Nephron (organoid): ENCODE data around the gene SMIM35.

Experiments used
- H3K27ac Mint-ChIP-seq, 3 experiments: 2 replicates each; pipeline ENCODE4 v1.8.0; 2020; ENCODE audit warnings: mixed read lengths in 3 of 3, mild to moderate bottlenecking in 2 of 3, moderate library complexity in 1 of 3
- H3K27me3 Mint-ChIP-seq: 2 replicates; pipeline ENCODE4 v1.8.0; 2021; ENCODE audit warnings: low read depth, mild to moderate bottlenecking, moderate library complexity, mixed read lengths
- H3K36me3 Mint-ChIP-seq: 2 replicates; pipeline ENCODE4 v1.8.0; 2020; ENCODE audit warnings: low read depth, mixed read lengths
- H3K4me1 Mint-ChIP-seq: 2 replicates; pipeline ENCODE4 v1.8.0; 2020; ENCODE audit warnings: mixed read lengths
- H3K4me3 Mint-ChIP-seq, 3 experiments: 2 replicates each; pipeline ENCODE4 v1.8.0; 2020; ENCODE audit warnings: mild to moderate bottlenecking in 3 of 3, mixed read lengths in 3 of 3, moderate library complexity in 2 of 3
- H3K9me3 Mint-ChIP-seq: 2 replicates; pipeline ENCODE4 v1.8.0; 2020; ENCODE audit warnings: mixed read lengths
- TF ChIP-seq, protein P1 (sequence below), 3 experiments: fragments of 200-600 bp; sonication (generic); IDR thresholded peaks; one replicate each; pipeline ENCODE4 v1.5.0; 2021; ENCODE audit warnings: antibody characterized with exemption in 3 of 3; ENCODE audit not compliant: unreplicated experiment in 3 of 3

The SMIM35 gene

DNA sequence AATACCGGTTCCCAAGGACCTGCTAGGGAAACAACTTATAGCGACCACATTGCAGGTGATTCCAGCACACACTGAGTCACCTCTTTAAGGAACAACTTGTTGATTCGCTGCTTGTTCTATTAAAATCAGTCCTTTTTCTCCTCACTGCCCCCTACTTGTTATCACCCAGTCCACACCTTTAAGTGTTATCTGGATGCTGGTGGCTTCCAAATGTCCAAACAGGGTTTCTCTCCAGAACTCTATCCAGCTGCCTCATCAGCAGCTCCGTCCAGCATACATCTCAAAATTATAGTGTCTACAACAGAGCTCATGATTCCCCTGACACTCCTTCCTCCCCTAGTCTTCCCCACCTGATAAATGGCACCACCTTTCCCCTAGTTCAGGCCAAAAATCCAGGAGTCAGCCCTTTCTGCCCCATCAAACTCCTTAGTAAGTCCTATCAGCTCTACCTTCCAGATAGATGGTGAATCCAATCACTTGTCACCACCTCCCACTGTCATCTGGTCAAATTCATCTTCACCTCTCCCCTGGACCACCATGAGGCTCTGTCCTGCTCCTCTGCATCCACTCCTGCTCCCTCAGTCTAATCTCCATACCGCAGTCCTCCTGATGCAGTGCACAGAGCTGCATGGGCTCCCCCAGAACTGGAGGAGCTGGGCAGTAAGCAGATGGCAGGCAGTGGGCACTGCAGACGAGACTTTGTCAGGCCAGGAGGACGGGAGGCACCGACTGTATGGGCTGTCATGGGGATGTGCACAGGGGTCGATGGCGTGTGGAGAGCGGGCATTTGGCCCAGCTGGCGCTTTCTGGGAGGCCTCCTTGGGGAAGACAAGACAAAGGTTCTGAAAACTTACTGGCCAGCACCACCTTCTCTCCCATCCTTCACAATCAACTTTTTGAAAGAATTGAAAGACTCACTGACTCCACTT lies 81.3 kb downstream of the SMIM35 start:
- TF ChIP-seq, protein P1, sequence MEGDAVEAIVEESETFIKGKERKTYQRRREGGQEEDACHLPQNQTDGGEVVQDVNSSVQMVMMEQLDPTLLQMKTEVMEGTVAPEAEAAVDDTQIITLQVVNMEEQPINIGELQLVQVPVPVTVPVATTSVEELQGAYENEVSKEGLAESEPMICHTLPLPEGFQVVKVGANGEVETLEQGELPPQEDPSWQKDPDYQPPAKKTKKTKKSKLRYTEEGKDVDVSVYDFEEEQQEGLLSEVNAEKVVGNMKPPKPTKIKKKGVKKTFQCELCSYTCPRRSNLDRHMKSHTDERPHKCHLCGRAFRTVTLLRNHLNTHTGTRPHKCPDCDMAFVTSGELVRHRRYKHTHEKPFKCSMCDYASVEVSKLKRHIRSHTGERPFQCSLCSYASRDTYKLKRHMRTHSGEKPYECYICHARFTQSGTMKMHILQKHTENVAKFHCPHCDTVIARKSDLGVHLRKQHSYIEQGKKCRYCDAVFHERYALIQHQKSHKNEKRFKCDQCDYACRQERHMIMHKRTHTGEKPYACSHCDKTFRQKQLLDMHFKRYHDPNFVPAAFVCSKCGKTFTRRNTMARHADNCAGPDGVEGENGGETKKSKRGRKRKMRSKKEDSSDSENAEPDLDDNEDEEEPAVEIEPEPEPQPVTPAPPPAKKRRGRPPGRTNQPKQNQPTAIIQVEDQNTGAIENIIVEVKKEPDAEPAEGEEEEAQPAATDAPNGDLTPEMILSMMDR (IDR thresholded peaks at IDR 0.05; ENCODE audit: unreplicated experiment in 3 of 3) = no peak
- Mint-ChIP-seq H3K9me3 (no peaks in the 10 kb centered on the region), H3K27ac (peak overlapping the region in 2 of 3 experiments; percentile 4 to 30), H3K36me3 (no peaks in the 10 kb centered on the region), H3K4me3 (no peak overlapping the region), H3K4me1 (peaks cover 24% of the 10 kb centered on the region), H3K27me3 (peaks cover 17% of the 10 kb centered on the region)

DNA sequence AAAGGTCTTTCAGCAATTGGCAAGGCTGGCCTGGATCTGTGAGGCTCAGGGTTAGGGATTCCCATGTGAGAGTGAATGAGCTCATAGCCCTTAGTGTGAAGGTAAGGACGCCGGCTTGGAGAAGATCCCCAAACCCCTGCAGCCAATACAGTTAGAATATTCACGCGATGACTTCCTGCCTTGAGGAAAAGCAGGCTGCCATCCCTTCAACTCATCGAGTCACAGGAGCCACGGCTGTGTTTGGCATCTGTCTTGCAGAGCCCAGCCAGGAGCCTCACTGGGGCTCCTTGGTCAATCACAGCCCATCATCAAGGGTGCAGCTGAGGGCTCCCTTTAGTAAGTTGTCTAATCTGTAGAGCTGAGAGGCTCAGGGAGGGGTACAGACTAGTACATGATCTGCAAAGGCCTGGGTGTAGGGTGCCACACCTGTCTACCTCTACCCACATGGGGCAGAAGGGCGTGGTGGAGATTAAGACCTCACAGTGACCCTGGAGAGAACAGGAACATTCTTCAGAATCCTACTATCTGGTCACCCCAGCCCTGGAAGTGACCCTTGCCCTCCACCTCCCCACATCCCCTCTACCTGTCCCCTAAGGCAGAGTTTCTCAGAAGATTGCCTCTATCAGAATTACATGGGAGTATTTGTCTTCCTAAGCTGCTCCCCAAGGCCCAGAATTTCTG lies 82.1 kb downstream of the SMIM35 start:
- Mint-ChIP-seq H3K9me3 (no peaks in the 10 kb centered on the region), H3K4me3 (no peak overlapping the region), H3K4me1 (peaks cover 24% of the 10 kb centered on the region), H3K27ac (peak overlapping the region in 2 of 3 experiments; percentile 4 to 30), H3K36me3 (no peaks in the 10 kb centered on the region), H3K27me3 (peaks cover 17% of the 10 kb centered on the region)
- TF ChIP-seq, protein P1 (IDR thresholded peaks at IDR 0.05; ENCODE audit: unreplicated experiment in 3 of 3) = no peak

DNA sequence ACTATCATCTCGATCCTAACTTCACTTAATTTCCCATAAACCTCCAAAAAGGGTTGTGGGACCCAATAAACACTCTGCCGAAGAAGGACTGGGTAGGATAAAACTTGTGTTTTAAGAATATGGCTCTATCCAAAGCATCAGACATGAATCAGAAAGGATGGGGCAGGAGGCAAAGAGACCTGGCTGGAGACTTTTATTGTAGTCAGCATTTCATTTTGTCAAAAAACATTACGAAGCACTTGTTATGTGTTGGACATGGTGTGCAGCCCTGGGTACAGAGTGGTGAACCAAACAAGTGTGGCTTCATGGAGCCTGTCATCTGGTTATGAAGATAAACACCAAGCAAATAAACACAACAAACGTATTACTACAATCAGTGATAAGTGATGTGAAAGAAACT lies 83.3 kb downstream of the SMIM35 start:
- Mint-ChIP-seq H3K4me3 (no peak overlapping the region), H3K4me1 (peaks cover 24% of the 10 kb centered on the region), H3K36me3 (no peaks in the 10 kb centered on the region), H3K27ac (peak overlapping the region in 1 of 3 experiments; percentile 94), H3K27me3 (peaks cover 10% of the 10 kb centered on the region), H3K9me3 (no peaks in the 10 kb centered on the region)
- TF ChIP-seq, protein P1 (IDR thresholded peaks at IDR 0.05; ENCODE audit: unreplicated experiment in 3 of 3) = no peak

DNA sequence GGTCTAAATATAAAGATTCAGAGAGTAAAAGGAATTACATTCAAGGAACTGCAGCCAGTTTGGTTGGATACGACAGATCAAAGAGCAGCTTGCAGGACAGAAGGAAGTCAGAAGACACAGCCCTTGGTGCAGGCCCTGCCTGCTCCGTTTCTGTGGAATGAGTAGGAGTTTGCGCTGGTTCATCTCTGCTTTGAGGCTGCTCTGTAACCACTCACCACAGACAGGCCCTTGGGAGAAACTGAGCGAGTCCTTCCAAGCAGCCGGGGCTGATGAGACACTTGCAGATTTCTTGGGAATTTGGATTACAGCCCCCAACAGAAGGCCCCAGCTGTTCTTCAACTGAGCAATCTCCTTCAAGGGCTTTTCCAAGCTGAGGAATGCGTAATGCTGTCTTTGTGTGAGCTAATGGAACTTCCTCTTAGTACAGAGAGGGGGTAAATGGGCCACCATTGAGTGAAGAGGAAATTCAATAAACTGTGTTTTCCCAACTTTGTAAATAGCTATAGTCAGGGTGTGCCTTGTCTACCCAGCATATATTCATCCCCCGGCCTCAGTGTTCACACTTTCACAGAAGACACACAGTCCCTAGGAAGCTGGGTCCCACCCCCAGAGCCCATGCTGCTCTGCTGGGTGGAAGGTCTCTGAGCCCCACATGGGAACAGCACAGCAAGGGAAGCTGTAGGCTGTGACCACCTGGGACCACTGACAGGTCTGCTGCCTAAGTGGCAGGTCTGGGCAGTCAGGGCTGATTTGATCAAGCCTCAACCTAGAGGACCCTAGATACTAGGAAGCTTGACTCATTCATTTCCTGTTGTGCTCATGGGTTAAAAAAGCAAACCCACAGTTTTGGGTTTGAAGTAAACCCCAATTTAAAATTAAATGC lies 84.0 kb downstream of the SMIM35 start:
- H3K4me3 Mint-ChIP-seq = no peak overlapping the region
- no peaks in the 10 kb centered on the region for H3K9me3 Mint-ChIP-seq
- peaks cover 19% of the 10 kb centered on the region for H3K4me1 Mint-ChIP-seq
- TF ChIP-seq, protein P1 (IDR thresholded peaks at IDR 0.05; ENCODE audit: unreplicated experiment in 3 of 3) = no peak
- peak overlapping the region; percentile 88 to 94 (median 88) for H3K27ac Mint-ChIP-seq
- no peaks in the 10 kb centered on the region for H3K36me3 Mint-ChIP-seq
- H3K27me3 Mint-ChIP-seq = peaks cover 6% of the 10 kb centered on the region

DNA sequence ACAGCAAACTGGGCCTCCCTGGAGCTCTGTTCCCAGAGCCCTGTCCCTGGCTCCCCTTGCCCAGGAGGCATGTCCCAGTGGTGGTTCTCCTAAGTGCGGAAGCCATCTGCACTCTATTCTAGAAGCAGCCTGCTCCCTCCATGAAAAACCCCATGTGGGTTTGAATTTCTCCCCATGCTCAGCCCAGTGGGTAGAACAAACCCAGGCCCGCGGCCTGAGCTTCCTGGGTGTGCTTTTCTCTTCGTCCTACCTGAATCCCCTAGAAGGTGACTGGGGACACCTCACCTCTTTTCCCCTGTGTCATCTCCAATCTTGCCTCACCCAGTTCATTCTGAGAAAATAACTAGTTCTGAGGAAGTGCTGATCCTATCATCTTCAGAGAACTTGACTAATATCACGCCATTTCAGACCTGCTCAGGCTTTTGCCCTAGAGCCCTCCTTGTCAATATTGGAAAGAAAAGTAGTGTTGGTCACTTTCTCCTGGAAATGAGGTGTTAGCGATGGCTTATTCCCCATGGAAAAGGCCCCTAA lies 84.7 kb downstream of the SMIM35 start:
- peaks cover 16% of the 10 kb centered on the region for H3K4me1 Mint-ChIP-seq
- H3K9me3 Mint-ChIP-seq = no peaks in the 10 kb centered on the region
- no peak overlapping the region for H3K4me3 Mint-ChIP-seq
- TF ChIP-seq, protein P1 (IDR thresholded peaks at IDR 0.05; ENCODE audit: unreplicated experiment in 3 of 3) = no peak
- peaks cover 4% of the 10 kb centered on the region for H3K27me3 Mint-ChIP-seq
- no peaks in the 10 kb centered on the region for H3K36me3 Mint-ChIP-seq
- peak overlapping the region; percentile 88 to 94 (median 88) for H3K27ac Mint-ChIP-seq
